H1 (cell line): ENCODE measurements around the gene FRMD3.

Experiments used
- EP300 ChIP-seq, 2 experiments: IDR thresholded peaks; 1 replicate in 1 of 2; 2 replicates in 1 of 2; pipeline ENCODE4 v1.6.1; 2011 to 2012; ENCODE audit warnings: low read depth in 2 of 2, low read length in 2 of 2, mild to moderate bottlenecking in 2 of 2, borderline replicate concordance in 1 of 2, inconsistent platforms in 1 of 2, moderate library complexity in 1 of 2
- EZH2 ChIP-seq: fragments of 200-600 bp; sonication (generic); IDR thresholded peaks from 2 replicates; pipeline ENCODE4 v1.7.1; 2012; ENCODE audit warnings: low read depth, mild to moderate bottlenecking, moderate library complexity, low read length, inconsistent platforms; ENCODE audit not compliant: severe bottlenecking
- POLR2A ChIP-seq, 2 experiments: IDR thresholded peaks; 1 replicate in 1 of 2; 2 replicates in 1 of 2; pipeline ENCODE4 v1.6.1; 2011; ENCODE audit warnings: low read depth in 2 of 2, low read length in 2 of 2, mild to moderate bottlenecking in 2 of 2; ENCODE audit errors: control extremely low read depth in 1 of 2
- RXRA ChIP-seq: IDR thresholded peaks from 2 replicates; pipeline ENCODE4 v1.6.1; 2011; ENCODE audit warnings: low read depth, mild to moderate bottlenecking, low read length, moderate library complexity; ENCODE audit not compliant: insufficient read depth
- ZNF274 ChIP-seq: IDR thresholded peaks from 2 replicates; pipeline ENCODE4 v1.7.0; 2012; ENCODE audit warnings: low read length, borderline replicate concordance; ENCODE audit errors: extremely low read depth
- TF ChIP-seq, protein P1 (sequence below), 3 experiments: IDR thresholded peaks; 1 replicate in 2 of 3; 2 replicates in 1 of 3; pipeline versions ENCODE4 v1.5.1 to v1.6.1; 2011; ENCODE audit warnings: low read length in 3 of 3, mild to moderate bottlenecking in 3 of 3, inconsistent platforms in 2 of 3, low read depth in 1 of 3, moderate library complexity in 1 of 3; ENCODE audit not compliant: insufficient read depth in 1 of 3; ENCODE audit errors: control extremely low read depth in 1 of 3

DNA sequence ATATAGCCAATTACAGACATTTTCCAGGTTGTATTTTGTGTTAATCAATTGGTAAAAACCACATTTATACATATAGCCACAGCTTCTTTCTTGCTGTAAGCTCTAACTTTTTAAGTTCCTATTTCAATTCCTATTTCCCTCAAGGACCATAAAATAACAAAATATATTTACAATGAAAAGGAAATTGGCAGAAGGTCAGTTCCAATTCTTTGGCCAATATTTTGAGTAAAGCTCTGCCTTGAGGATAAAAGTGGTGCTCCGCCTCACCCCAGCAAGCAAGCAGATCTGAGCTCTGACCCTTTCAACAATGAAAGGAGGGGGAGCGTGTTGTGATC, 271.9 kb downstream of the FRMD3 start:
- no peak for TF ChIP-seq POLR2A (IDR thresholded peaks at IDR 0.05; ENCODE audit: control extremely low read depth in 1 of 2, low read depth in 2 of 2, low read length in 2 of 2)
- TF ChIP-seq RXRA, result no peak
- TF ChIP-seq ZNF274, result no peak
- no peak for TF ChIP-seq EP300 (IDR thresholded peaks at IDR 0.05; ENCODE audit: borderline replicate concordance in 1 of 2, low read depth in 2 of 2, low read length in 2 of 2)
- TF ChIP-seq, protein P1, sequence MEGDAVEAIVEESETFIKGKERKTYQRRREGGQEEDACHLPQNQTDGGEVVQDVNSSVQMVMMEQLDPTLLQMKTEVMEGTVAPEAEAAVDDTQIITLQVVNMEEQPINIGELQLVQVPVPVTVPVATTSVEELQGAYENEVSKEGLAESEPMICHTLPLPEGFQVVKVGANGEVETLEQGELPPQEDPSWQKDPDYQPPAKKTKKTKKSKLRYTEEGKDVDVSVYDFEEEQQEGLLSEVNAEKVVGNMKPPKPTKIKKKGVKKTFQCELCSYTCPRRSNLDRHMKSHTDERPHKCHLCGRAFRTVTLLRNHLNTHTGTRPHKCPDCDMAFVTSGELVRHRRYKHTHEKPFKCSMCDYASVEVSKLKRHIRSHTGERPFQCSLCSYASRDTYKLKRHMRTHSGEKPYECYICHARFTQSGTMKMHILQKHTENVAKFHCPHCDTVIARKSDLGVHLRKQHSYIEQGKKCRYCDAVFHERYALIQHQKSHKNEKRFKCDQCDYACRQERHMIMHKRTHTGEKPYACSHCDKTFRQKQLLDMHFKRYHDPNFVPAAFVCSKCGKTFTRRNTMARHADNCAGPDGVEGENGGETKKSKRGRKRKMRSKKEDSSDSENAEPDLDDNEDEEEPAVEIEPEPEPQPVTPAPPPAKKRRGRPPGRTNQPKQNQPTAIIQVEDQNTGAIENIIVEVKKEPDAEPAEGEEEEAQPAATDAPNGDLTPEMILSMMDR (IDR thresholded peaks at IDR 0.05; ENCODE audit: control extremely low read depth in 1 of 3, insufficient read depth in 1 of 3, low read depth in 1 of 3, low read length in 3 of 3), result no peak
- TF ChIP-seq EZH2, result no peak
